GM12878 (cell line): Measurements from ENCODE around the gene FRMD3. TPM values are rescaled to one million over a fixed set of nuclear protein-coding genes. Genes with fewer than 3 reads are reported as not detected.

Experiments
- ATAC-seq: fragments of 200-7000 bp; cut with Tn5 transposase; 3 replicates; pipeline ENCODE4 v1.9.1; 2020; ENCODE audit warnings: mild to moderate bottlenecking, moderate library complexity
- BruUV-seq: library from RNA; stranded (reverse); fragments of 400-500 nt; replicated peaks from 2 replicates; lab custom pipeline; 2021; lab: Mats Ljungman, UMichigan
- CTCF ChIA-PET: fragments of 300-600 bp; sonication (Branson Sonifier 250); formaldehyde crosslinking; extraction: SDS; loops from one replicate; lab custom pipeline; 2021; ENCODE audit warnings: inconsistent platforms; lab: Yijun Ruan, JAX
- POLR2A ChIA-PET: fragments of 350-600 bp; formaldehyde crosslinking; extraction: SDS; loops from one replicate; lab custom pipeline; 2021; ENCODE audit warnings: inconsistent platforms; lab: Charles Lee
- RAD21 ChIA-PET: fragments of 300-600 bp; sonication (Branson Sonifier 250); formaldehyde crosslinking; loops from one replicate; lab custom pipeline; 2023; ENCODE audit warnings: antibody characterized with exemption; ENCODE audit not compliant: unreplicated experiment; lab: Charles Lee
- SMC1A ChIA-PET: fragments of 300-600 bp; sonication (Branson Sonifier 250); formaldehyde crosslinking; loops from one replicate; lab custom pipeline; 2023; ENCODE audit not compliant: unreplicated experiment, uncharacterized antibody; lab: Charles Lee
- DNase-seq: peaks from one replicate; pipeline ENCODE4 v3.0.0-alpha.2; 2011; ENCODE audit warnings: low read depth, low spot score
- FAIRE-seq: peaks from 3 replicates; lab custom pipeline; 2011; peaks lifted over from hg19 to GRCh38; lab: Jason Lieb, UNC
- H2AFZ ChIP-seq: 2 replicates; pipeline ENCODE4 v1.6.0; 2011; ENCODE audit warnings: low read depth, low read length, control low read depth; ENCODE audit not compliant: control insufficient read depth
- H3K27ac ChIP-seq: 2 replicates; pipeline ENCODE4 v1.5.1; 2011; ENCODE audit warnings: control low read depth; ENCODE audit not compliant: control insufficient read depth, insufficient read depth
- H3K27me3 ChIP-seq, 2 experiments: replicated peaks in 1 of 2; 2 replicates each; pipeline versions ENCODE4 v1.6.0 to v1.6.1; 2011; ENCODE audit warnings: low read length in 1 of 2; ENCODE audit not compliant: control insufficient read depth in 2 of 2, insufficient read depth in 2 of 2
- H3K36me3 ChIP-seq, 2 experiments: 2 replicates each; pipeline ENCODE4 v1.5.1; 2011; ENCODE audit warnings: low read length in 1 of 2; ENCODE audit not compliant: control insufficient read depth in 2 of 2, insufficient read depth in 2 of 2
- H3K4me1 ChIP-seq: 2 replicates; pipeline ENCODE4 v1.6.1; 2011; ENCODE audit warnings: mild to moderate bottlenecking, low read length, moderate library complexity, mixed read lengths; ENCODE audit not compliant: control insufficient read depth, insufficient read depth
- H3K4me2 ChIP-seq: 2 replicates; pipeline ENCODE4 v1.6.0; 2011; ENCODE audit warnings: control low read depth; ENCODE audit not compliant: control insufficient read depth, insufficient read depth
- H3K4me3 ChIP-seq: fragments of 200-600 bp; sonication (generic); 2 replicates; pipeline ENCODE4 v1.5.1; 2016
- H3K79me2 ChIP-seq: 2 replicates; pipeline ENCODE4 v1.6.0; 2011; ENCODE audit warnings: low read length; ENCODE audit not compliant: control insufficient read depth, insufficient read depth
- H3K9ac ChIP-seq: 2 replicates; pipeline ENCODE4 v1.8.0; 2011; ENCODE audit warnings: low read length, control low read depth, mixed read lengths; ENCODE audit not compliant: control insufficient read depth, insufficient read depth
- H3K9me3 ChIP-seq: replicated peaks from 3 replicates; pipeline ENCODE4 v1.5.1; 2011; ENCODE audit warnings: mild to moderate bottlenecking, low read length; ENCODE audit not compliant: control insufficient read depth, insufficient read depth
- H4K20me1 ChIP-seq: 2 replicates; pipeline ENCODE4 v1.6.0; 2011; ENCODE audit not compliant: control insufficient read depth, insufficient read depth
- CBX5 ChIP-seq: sonication (generic); IDR thresholded peaks from 2 replicates; pipeline ENCODE4 v1.6.1; 2016; ENCODE audit warnings: low read depth, moderate library complexity, mild to moderate bottlenecking, inconsistent platforms
- GABPA ChIP-seq: IDR thresholded peaks from 2 replicates; pipeline ENCODE4 v1.6.1; 2014; ENCODE audit warnings: antibody characterized with exemption, low read depth, mild to moderate bottlenecking, inconsistent platforms
- HDAC2 ChIP-seq: fragments of 200-600 bp; sonication (generic); IDR thresholded peaks from 2 replicates; pipeline ENCODE4 v1.6.1; 2017
- MYB ChIP-seq: fragments of 150-350 bp; IDR thresholded peaks from 2 replicates; pipeline ENCODE4 v1.6.1; 2014; ENCODE audit warnings: mild to moderate bottlenecking, low read depth, low read length, borderline replicate concordance
- POLR2A ChIP-seq: IDR thresholded peaks from 2 replicates; pipeline ENCODE4 v1.6.1; 2011; ENCODE audit warnings: low read depth, mild to moderate bottlenecking, low read length
- TCF3 ChIP-seq: IDR thresholded peaks from 2 replicates; pipeline ENCODE4 v1.6.1; 2012; ENCODE audit warnings: low read depth, mild to moderate bottlenecking, low read length, borderline replicate concordance; ENCODE audit not compliant: insufficient read depth
- WGBS: methylation state at CpG from one replicate; pipeline ENCODE4 v1.1.6; 2016; ENCODE audit warnings: low lambda C conversion rate; ENCODE audit not compliant: insufficient replicate concordance, insufficient coverage; ENCODE audit errors: missing lambda C conversion rate; 5-methylcytosine and 5-hydroxymethylcytosine counted together
- in situ Hi-C: fragments of 300-500 bp; cut with MboI; formaldehyde crosslinking; loops from 9 replicates; pipeline ENCODE4 v1.14.3; 2018; ENCODE audit warnings: mixed read lengths
- intact Hi-C: fragments of 100-400 bp; cut with micrococcal nuclease; formaldehyde crosslinking; loops from one replicate; pipeline ENCODE4 v1.14.2; 2022; ENCODE audit not compliant: unreplicated experiment
- polyA plus RNA-seq, 11 experiments: library from polyadenylated mRNA; depleted of rRNA in 4 of 11; unstranded in 6 of 11; stranded (reverse) in 5 of 11; fragments of >200 nt; fragmentation: Nextera tagmentation in 4 of 11; fragmentation: Illumina TruSeq in 1 of 11; extraction: Ambion mirVana in 4 of 11; extraction: Trizol in 1 of 11; gene quantifications; 1 replicate in 1 of 11; 2 replicates in 10 of 11; pipeline versions ENCODE4 v1.2.1 to v1.2.3, GENCODE V29; 2011 to 2016; ENCODE audit warnings: inconsistent platforms in 2 of 11, missing spikeins in 2 of 11, low read depth in 1 of 11
- total RNA-seq, 4 experiments: library from RNA; depleted of rRNA in 3 of 4; stranded (reverse); fragments of >200 nt in 3 of 4; fragmentation: Illumina TruSeq in 1 of 4; extraction: Trizol in 1 of 4; gene quantifications; 2 replicates each; pipeline versions ENCODE4 v1.2.1 to v1.2.3, GENCODE V29; 2013 to 2021
- TF ChIP-seq, protein P1 (sequence below): fragments of 450-650 bp; IDR thresholded peaks from 2 replicates; pipeline ENCODE4 v1.6.1; 2017; ENCODE audit warnings: mild to moderate bottlenecking, moderate library complexity
- TF ChIP-seq, protein P2 (sequence below): IDR thresholded peaks from 2 replicates; pipeline ENCODE4 v1.6.1; 2012; ENCODE audit warnings: low read depth, low read length, improper control_type of control experiment

Gene FRMD3
- total and polyA plus RNA-seq, 10 of the 15 experiments (the other 5 are each of a cell fraction or from before 2014, with no cell fraction given), result 0.04 to 0.68 (median 0.21) TPM; not detected in 1

DNA sequence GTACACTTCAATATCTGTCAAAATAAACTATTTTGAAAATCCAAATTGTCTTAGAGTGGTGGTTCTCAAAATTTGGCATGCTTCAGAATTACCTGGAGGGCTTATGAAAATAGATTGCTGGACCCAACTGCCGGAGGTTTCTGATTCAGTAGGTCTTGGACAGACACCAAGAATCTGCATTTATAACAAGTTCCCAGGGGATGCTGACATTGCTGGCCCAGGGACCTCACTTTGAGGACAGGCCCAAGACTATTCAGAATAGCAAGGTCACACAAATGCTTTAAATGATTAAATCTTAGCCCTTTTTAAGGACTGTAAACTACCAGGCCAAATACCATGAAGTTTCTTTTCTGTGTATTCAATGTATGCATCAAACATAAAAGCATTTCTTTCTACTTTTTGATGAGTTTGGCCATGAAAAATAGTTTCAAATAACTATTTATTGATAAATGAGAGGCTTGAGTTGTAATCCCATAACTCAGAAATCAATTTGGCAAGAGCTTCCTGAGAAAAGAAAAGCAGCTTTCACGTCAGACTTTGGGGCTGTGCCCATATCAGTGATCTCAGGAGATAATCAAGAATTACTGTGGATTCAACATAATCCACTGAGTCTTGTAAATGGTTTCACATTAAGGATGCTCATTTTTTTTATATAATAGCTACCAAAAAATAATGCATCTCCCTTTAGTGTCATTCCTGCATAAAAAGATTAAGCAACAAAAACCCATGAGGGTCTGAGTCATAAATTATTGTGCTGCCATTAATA, 191.4 kb downstream of the FRMD3 start:
- ChIA-PET SMC1A (interaction anchor here (0.5 to 1.4 kb wide), 4 partner anchors 13 to 101 kb away, joined by 3 to 9 read pairs (median 3); no protein-coding TSS in a partner anchor), CTCF (interaction anchor here (0.7 kb wide), 1 partner anchor 12 kb away, joined by 3 read pairs; no protein-coding TSS in a partner anchor), RAD21 (no interaction called here), POLR2A (no interaction called here)
- Histone ChIP-seq H2AFZ (no peak overlapping the region), H3K36me3 (no peaks in the 10 kb centered on the region), H3K27me3 (no peaks in the 10 kb centered on the region), H3K4me2 (no peak overlapping the region), H3K9me3 (no peaks in the 10 kb centered on the region), H3K27ac (no peak overlapping the region), H3K9ac (no peak overlapping the region), H3K4me3 (no peak overlapping the region), H3K79me2 (no peaks in the 10 kb centered on the region), H4K20me1 (no peaks in the 10 kb centered on the region), H3K4me1 (no peaks in the 10 kb centered on the region)
- BruUV-seq, result no TSS peak
- FAIRE-seq (peak; percentile 49), ATAC-seq (no peak), DNase-seq (no peak)
- in situ Hi-C loops (no loop called here), intact Hi-C loops (no loop called here)
- WGBS, result 28% methylated on average over 2 of the region's 2 CpGs
- TF ChIP-seq MYB (no peak), HDAC2 (no peak), POLR2A (no peak), CBX5 (no peak), TCF3 (no peak), GABPA (no peak)
- TF ChIP-seq, protein P1, sequence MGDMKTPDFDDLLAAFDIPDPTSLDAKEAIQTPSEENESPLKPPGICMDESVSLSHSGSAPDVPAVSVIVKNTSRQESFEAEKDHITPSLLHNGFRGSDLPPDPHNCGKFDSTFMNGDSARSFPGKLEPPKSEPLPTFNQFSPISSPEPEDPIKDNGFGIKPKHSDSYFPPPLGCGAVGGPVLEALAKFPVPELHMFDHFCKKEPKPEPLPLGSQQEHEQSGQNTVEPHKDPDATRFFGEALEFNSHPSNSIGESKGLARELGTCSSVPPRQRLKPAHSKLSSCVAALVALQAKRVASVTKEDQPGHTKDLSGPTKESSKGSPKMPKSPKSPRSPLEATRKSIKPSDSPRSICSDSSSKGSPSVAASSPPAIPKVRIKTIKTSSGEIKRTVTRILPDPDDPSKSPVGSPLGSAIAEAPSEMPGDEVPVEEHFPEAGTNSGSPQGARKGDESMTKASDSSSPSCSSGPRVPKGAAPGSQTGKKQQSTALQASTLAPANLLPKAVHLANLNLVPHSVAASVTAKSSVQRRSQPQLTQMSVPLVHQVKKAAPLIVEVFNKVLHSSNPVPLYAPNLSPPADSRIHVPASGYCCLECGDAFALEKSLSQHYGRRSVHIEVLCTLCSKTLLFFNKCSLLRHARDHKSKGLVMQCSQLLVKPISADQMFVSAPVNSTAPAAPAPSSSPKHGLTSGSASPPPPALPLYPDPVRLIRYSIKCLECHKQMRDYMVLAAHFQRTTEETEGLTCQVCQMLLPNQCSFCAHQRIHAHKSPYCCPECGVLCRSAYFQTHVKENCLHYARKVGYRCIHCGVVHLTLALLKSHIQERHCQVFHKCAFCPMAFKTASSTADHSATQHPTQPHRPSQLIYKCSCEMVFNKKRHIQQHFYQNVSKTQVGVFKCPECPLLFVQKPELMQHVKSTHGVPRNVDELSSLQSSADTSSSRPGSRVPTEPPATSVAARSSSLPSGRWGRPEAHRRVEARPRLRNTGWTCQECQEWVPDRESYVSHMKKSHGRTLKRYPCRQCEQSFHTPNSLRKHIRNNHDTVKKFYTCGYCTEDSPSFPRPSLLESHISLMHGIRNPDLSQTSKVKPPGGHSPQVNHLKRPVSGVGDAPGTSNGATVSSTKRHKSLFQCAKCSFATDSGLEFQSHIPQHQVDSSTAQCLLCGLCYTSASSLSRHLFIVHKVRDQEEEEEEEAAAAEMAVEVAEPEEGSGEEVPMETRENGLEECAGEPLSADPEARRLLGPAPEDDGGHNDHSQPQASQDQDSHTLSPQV, result no peak
- TF ChIP-seq, protein P2, sequence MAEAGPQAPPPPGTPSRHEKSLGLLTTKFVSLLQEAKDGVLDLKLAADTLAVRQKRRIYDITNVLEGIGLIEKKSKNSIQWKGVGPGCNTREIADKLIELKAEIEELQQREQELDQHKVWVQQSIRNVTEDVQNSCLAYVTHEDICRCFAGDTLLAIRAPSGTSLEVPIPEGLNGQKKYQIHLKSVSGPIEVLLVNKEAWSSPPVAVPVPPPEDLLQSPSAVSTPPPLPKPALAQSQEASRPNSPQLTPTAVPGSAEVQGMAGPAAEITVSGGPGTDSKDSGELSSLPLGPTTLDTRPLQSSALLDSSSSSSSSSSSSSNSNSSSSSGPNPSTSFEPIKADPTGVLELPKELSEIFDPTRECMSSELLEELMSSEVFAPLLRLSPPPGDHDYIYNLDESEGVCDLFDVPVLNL, result no peak
